ENCODE measurements around the gene SNX8.

The SNX8 gene

GRCh38 chr7:2218444-2218785, 95.8 kb downstream of the SNX8 start:
- DNase-seq (ENCODE audit: low read depth) = no peak

GRCh38 chr7:2217716-2218443, 96.4 kb downstream of the SNX8 start:
- no peak for TF ChIP-seq CTCF (IDR thresholded peaks at IDR 0.05; ENCODE audit: insufficient read depth, low read depth, low read length, missing control alignments)

More at GRCh38 chr7:2218444-2218785, 95.8 kb downstream of the SNX8 start:
- TF ChIP-seq CTCF (IDR thresholded peaks at IDR 0.05; ENCODE audit: insufficient read depth, low read depth, low read length, missing control alignments) = no peak
- H3K4me3 ChIP-seq (ENCODE audit: low read length) = no peak overlapping the region

GRCh38 chr7:2217206-2217605, 97.0 kb downstream of the SNX8 start:
- no peak for DNase-seq (ENCODE audit: low read depth)
- no peak overlapping the region for H3K4me3 ChIP-seq (ENCODE audit: low read length)
- no peak for TF ChIP-seq CTCF (IDR thresholded peaks at IDR 0.05; ENCODE audit: insufficient read depth, low read depth, low read length, missing control alignments)

More at GRCh38 chr7:2217716-2218443, 96.4 kb downstream of the SNX8 start:
- no peak overlapping the region for H3K4me3 ChIP-seq (ENCODE audit: low read length)
- DNase-seq (ENCODE audit: low read depth) = no peak

GRCh38 chr7:2215851-2216250, 98.4 kb downstream of the SNX8 start:
- DNase-seq (ENCODE audit: low read depth) = no peak
- H3K4me3 ChIP-seq (ENCODE audit: low read length) = no peak overlapping the region

GRCh38 chr7:2214636-2215035, 99.6 kb downstream of the SNX8 start:
- no peak overlapping the region for H3K4me3 ChIP-seq (ENCODE audit: low read length)
- TF ChIP-seq CTCF (IDR thresholded peaks at IDR 0.05; ENCODE audit: insufficient read depth, low read depth, low read length, missing control alignments) = no peak
- no peak for DNase-seq (ENCODE audit: low read depth)

More at GRCh38 chr7:2215851-2216250, 98.4 kb downstream of the SNX8 start:
- TF ChIP-seq CTCF (IDR thresholded peaks at IDR 0.05; ENCODE audit: insufficient read depth, low read depth, low read length, missing control alignments) = no peak

GRCh38 chr7:2213551-2214215, 100.6 kb downstream of the SNX8 start:
- TF ChIP-seq CTCF (IDR thresholded peaks at IDR 0.05; ENCODE audit: insufficient read depth, low read depth, low read length, missing control alignments) = no peak
- DNase-seq (ENCODE audit: low read depth) = no peak
- H3K4me3 ChIP-seq (ENCODE audit: low read length) = no peak overlapping the region
